DOHH2 (cell line): ENCODE data around the gene ABCB1.

Experiments
- CTCF ChIP-seq: fragments of 200-600 bp; sonication (generic); IDR thresholded peaks from one replicate; pipeline ENCODE4 v1.5.1; 2014; ENCODE audit warnings: antibody characterized with exemption, mild to moderate bottlenecking, low read depth, low read length; ENCODE audit not compliant: poor library complexity, severe bottlenecking
- EZH2phosphoT487 ChIP-seq: fragments of 200-600 bp; sonication (generic); IDR thresholded peaks from 2 replicates; pipeline ENCODE4 v1.6.1; 2017; ENCODE audit warnings: borderline replicate concordance, mild to moderate bottlenecking, antibody characterized with exemption, low read length, moderate library complexity, mixed read lengths

- TF ChIP-seq CTCF (no peak), EZH2phosphoT487 (no peak)
These were observed 44.8 kb upstream of the ABCB1 start for GRCh38 chr7:87645446-87645845.
